Fibroblast of lung (primary cell): ENCODE data around the gene TMEM239. TPM values are rescaled to one million over a fixed set of nuclear protein-coding genes. Genes with fewer than 3 reads are reported as not detected.
A peak's percentile ranks its signal among the peaks of the same experiment; 100 is the strongest.

Source experiments
- DNase-seq, 2 donors: peaks; one replicate each; pipeline versions ENCODE4 v3.0.0 to v3.0.0-alpha.2; 2010; ENCODE audit warnings: low read depth in 2 of 2
- H2AFZ ChIP-seq: 2 replicates; pipeline ENCODE4 v1.5.1; 2012; ENCODE audit warnings: low read length, control low read depth, inconsistent platforms
- H3K27ac ChIP-seq: 2 replicates; pipeline ENCODE4 v1.5.1; 2011; ENCODE audit warnings: low read length, control low read depth; ENCODE audit not compliant: insufficient read depth
- H3K27me3 ChIP-seq: 2 replicates; pipeline ENCODE4 v1.5.1; 2011; ENCODE audit warnings: mild to moderate bottlenecking, low read length; ENCODE audit not compliant: control insufficient read depth, insufficient read depth
- H3K36me3 ChIP-seq: 2 replicates; pipeline ENCODE4 v1.5.1; 2011; ENCODE audit warnings: low read length; ENCODE audit not compliant: control insufficient read depth, insufficient read depth
- H3K4me1 ChIP-seq: 2 replicates; pipeline ENCODE4 v1.5.1; 2011; ENCODE audit warnings: low read length; ENCODE audit not compliant: control insufficient read depth, insufficient read depth; ENCODE audit errors: extremely low read depth
- H3K4me2 ChIP-seq: 2 replicates; pipeline ENCODE4 v1.5.1; 2011; ENCODE audit warnings: low read length, control low read depth; ENCODE audit not compliant: insufficient read depth; ENCODE audit errors: extremely low read depth
- H3K4me3 ChIP-seq, 4 experiments: fragments of 200-600 bp in 1 of 4; sonication (generic) in 1 of 4; replicated peaks in 1 of 4; 2 replicates each; pipeline ENCODE4 v1.5.1; 2011 to 2016; ENCODE audit warnings: low read length in 4 of 4, low read depth in 3 of 4, mild to moderate bottlenecking in 3 of 4, control low read depth in 2 of 4, inconsistent platforms in 1 of 4, mixed read lengths in 1 of 4; ENCODE audit not compliant: insufficient read depth in 1 of 4; ENCODE audit errors: control extremely low read depth in 1 of 4
- H3K79me2 ChIP-seq: 2 replicates; pipeline ENCODE4 v1.5.1; 2012; ENCODE audit warnings: mild to moderate bottlenecking, low read length, inconsistent platforms; ENCODE audit not compliant: control insufficient read depth, insufficient read depth
- H3K9ac ChIP-seq: 2 replicates; pipeline ENCODE4 v1.5.1; 2011; ENCODE audit warnings: mild to moderate bottlenecking, low read length, control low read depth; ENCODE audit not compliant: insufficient read depth
- H3K9me3 ChIP-seq: 2 replicates; pipeline ENCODE4 v1.5.1; 2012; ENCODE audit warnings: low read depth, low read length; ENCODE audit not compliant: control insufficient read depth, insufficient read depth
- H4K20me1 ChIP-seq: 2 replicates; pipeline ENCODE4 v1.5.1; 2011; ENCODE audit warnings: low read length; ENCODE audit not compliant: control insufficient read depth, insufficient read depth; ENCODE audit errors: extremely low read depth
- CTCF ChIP-seq, 2 donors: IDR thresholded peaks in 1 of 2; conservative IDR thresholded peaks in 1 of 2; 1 replicate in 1 of 2; 2 replicates in 1 of 2; pipeline ENCODE4 v1.5.1; 2011 to 2012; ENCODE audit warnings: low read length in 2 of 2, control low read depth in 1 of 2, inconsistent platforms in 1 of 2, low read depth in 1 of 2, mild to moderate bottlenecking in 1 of 2
- EZH2 ChIP-seq: IDR thresholded peaks from 2 replicates; pipeline ENCODE4 v1.5.1; 2012; ENCODE audit warnings: low read length, control low read depth, mild to moderate bottlenecking; ENCODE audit errors: missing control alignments
- polyA plus RNA-seq, 2 donors: library from polyadenylated mRNA; depleted of rRNA in 1 of 2; stranded (reverse) in 1 of 2; unstranded in 1 of 2; fragments of >200 nt; gene quantifications; 2 replicates each; pipeline ENCODE4 v1.2.1, GENCODE V29; 2011 to 2012; ENCODE audit warnings: missing spikeins in 1 of 2
- total RNA-seq: library from RNA; depleted of rRNA; stranded (reverse); fragments of >200 nt; gene quantifications from 2 replicates; pipeline ENCODE4 v1.2.1, GENCODE V29; 2014

Gene TMEM239
- total and polyA plus RNA-seq, 2 donors (not counting 1 experiment from before 2014, with no cell fraction given), result 0.03 TPM; not detected in 1

GRCh38 chr20:2804041-2804828 is 11.9 kb upstream of the TMEM239 start:
- Histone ChIP-seq H3K9ac (no peak overlapping the region), H3K4me2 (no peak overlapping the region), H4K20me1 (no peaks in the 10 kb centered on the region), H2AFZ (no peak overlapping the region), H3K9me3 (no peaks in the 10 kb centered on the region), H3K27ac (no peak overlapping the region), H3K79me2 (no peaks in the 10 kb centered on the region), H3K36me3 (no peaks in the 10 kb centered on the region), H3K4me1 (peaks cover 5% of the 10 kb centered on the region), H3K27me3 (peaks cover 72% of the 10 kb centered on the region), H3K4me3 (no peak overlapping the region)
- no peak for DNase-seq
- TF ChIP-seq CTCF (conservative IDR thresholded peaks at IDR 0.05 in 1 of 2, IDR thresholded peaks at IDR 0.05 in 1 of 2; ENCODE audit: low read depth in 1 of 2, low read length in 2 of 2) (no peak), EZH2 (no peak)

- Histone ChIP-seq H3K27ac (no peak overlapping the region), H3K27me3 (peaks cover 64% of the 10 kb centered on the region), H3K4me2 (no peak overlapping the region), H3K79me2 (no peaks in the 10 kb centered on the region), H3K9ac (no peak overlapping the region), H3K4me3 (no peak overlapping the region), H2AFZ (no peak overlapping the region), H3K36me3 (no peaks in the 10 kb centered on the region), H3K4me1 (peaks cover 3% of the 10 kb centered on the region), H4K20me1 (no peaks in the 10 kb centered on the region), H3K9me3 (no peaks in the 10 kb centered on the region)
- no peak for DNase-seq
- TF ChIP-seq EZH2 (no peak), CTCF (conservative IDR thresholded peaks at IDR 0.05 in 1 of 2, IDR thresholded peaks at IDR 0.05 in 1 of 2; ENCODE audit: low read depth in 1 of 2, low read length in 2 of 2) (no peak)
These were observed 11.1 kb upstream of the TMEM239 start for GRCh38 chr20:2804852-2805688.

DNA sequence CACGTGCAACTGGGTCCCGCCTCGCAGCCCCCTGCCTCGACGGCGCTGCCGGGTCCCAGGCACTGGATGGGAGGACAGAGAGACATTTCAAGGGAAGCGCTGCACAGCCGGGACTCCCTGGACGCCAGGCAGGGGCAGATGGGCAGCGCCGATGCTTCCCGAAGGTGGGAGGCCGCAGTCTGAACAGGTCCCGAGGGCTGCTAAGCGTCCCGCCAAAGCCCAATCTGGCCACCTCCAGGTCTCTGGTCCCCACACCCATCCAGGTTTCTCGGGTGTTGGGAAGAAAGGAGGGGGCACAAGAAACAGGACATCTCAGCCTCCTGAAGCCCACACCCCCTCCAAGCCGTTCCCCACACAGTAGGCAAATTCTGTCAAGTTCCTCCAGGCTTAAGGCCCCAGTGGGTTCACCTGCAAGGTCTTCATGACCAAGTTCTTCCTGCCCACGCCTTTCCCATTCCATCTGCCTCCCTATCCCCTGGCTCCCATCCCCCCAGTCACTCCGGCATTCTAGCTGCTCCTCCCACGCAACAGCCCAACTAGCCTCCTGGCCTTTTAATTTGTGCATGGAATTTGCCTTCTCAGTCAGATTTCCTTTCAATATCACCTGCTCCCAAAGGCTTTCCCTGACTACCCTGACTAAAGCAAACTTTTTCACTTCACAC is 10.3 kb upstream of the TMEM239 start:
- Histone ChIP-seq H3K27me3 (peaks cover 58% of the 10 kb centered on the region), H3K4me2 (no peak overlapping the region), H2AFZ (no peak overlapping the region), H3K9me3 (no peaks in the 10 kb centered on the region), H3K4me1 (peaks cover 2% of the 10 kb centered on the region), H4K20me1 (no peaks in the 10 kb centered on the region), H3K36me3 (no peaks in the 10 kb centered on the region), H3K27ac (no peak overlapping the region), H3K4me3 (no peak overlapping the region), H3K79me2 (no peaks in the 10 kb centered on the region), H3K9ac (no peak overlapping the region)
- TF ChIP-seq EZH2 (peak; percentile 46), CTCF (conservative IDR thresholded peaks at IDR 0.05 in 1 of 2, IDR thresholded peaks at IDR 0.05 in 1 of 2; ENCODE audit: low read depth in 1 of 2, low read length in 2 of 2) (no peak)
- DNase-seq, result peak in 1 of 2 donors; percentile 39
